Smooth muscle cell (in vitro differentiated cells): ENCODE results near the gene NEU3. TPM values are rescaled to one million over a fixed set of nuclear protein-coding genes. Genes with fewer than 3 reads are reported as not detected.

Source experiments
- DNase-seq: peaks from one replicate; lab custom pipeline; 2025; ENCODE audit not compliant: unreplicated experiment; lab: John Stamatoyannopoulos, UW
- H2AFZ ChIP-seq: fragments of 200-600 bp; sonication (generic); 2 replicates; pipeline ENCODE4 v1.6.0; 2016; ENCODE audit warnings: antibody characterized with exemption, low read depth, mild to moderate bottlenecking
- H3F3A ChIP-seq: fragments of 200-600 bp; sonication (generic); 2 replicates; pipeline ENCODE4 v1.6.0; 2017; ENCODE audit warnings: antibody characterized with exemption, low read depth
- H3K27ac ChIP-seq: fragments of 200-600 bp; sonication (generic); 2 replicates; pipeline ENCODE4 v1.5.1; 2016; ENCODE audit warnings: low read depth, mild to moderate bottlenecking
- H3K27me3 ChIP-seq: fragments of 200-600 bp; sonication (generic); 2 replicates; pipeline ENCODE4 v1.6.1; 2016; ENCODE audit warnings: low read depth, mild to moderate bottlenecking
- H3K36me3 ChIP-seq: fragments of 200-600 bp; sonication (generic); 2 replicates; pipeline ENCODE4 v1.5.1; 2016; ENCODE audit warnings: low read depth
- H3K4me1 ChIP-seq: fragments of 200-600 bp; sonication (generic); 2 replicates; pipeline ENCODE4 v1.5.1; 2016; ENCODE audit warnings: low read depth
- H3K4me2 ChIP-seq: fragments of 200-600 bp; sonication (generic); 2 replicates; pipeline ENCODE4 v1.6.0; 2016; ENCODE audit warnings: mild to moderate bottlenecking
- H3K4me3 ChIP-seq: fragments of 200-600 bp; sonication (generic); 2 replicates; pipeline ENCODE4 v1.5.1; 2016; ENCODE audit warnings: mild to moderate bottlenecking
- H3K79me2 ChIP-seq: fragments of 200-600 bp; sonication (generic); 2 replicates; pipeline ENCODE4 v1.6.0; 2016; ENCODE audit warnings: low read depth, mild to moderate bottlenecking
- H3K9ac ChIP-seq: fragments of 200-600 bp; sonication (generic); 2 replicates; pipeline ENCODE4 v1.6.0; 2016; ENCODE audit warnings: low read depth
- H3K9me3 ChIP-seq: fragments of 200-600 bp; sonication (generic); replicated peaks from 2 replicates; pipeline ENCODE4 v1.5.1; 2016; ENCODE audit warnings: low read depth
- H4K20me1 ChIP-seq: fragments of 200-600 bp; sonication (generic); 2 replicates; pipeline ENCODE4 v1.6.0; 2016; ENCODE audit warnings: low read depth
- WGBS: methylation state at CpG from one replicate; pipeline ENCODE4 v1.1.7; 2016; ENCODE audit warnings: low lambda C conversion rate; 5-methylcytosine and 5-hydroxymethylcytosine counted together
- polyA plus RNA-seq: library from polyadenylated mRNA; unstranded; fragments of >200 nt; fragmentation: Nextera tagmentation; extraction: Ambion mirVana; gene quantifications from 2 replicates; pipeline ENCODE4 v1.2.1, GENCODE V29; 2016
- total RNA-seq: library from RNA; depleted of rRNA; stranded (reverse); fragments of >200 nt; gene quantifications from 2 replicates; pipeline ENCODE4 v1.2.3, GENCODE V29; 2014
- TF ChIP-seq, protein P1 (sequence below): fragments of 200-600 bp; sonication (generic); IDR thresholded peaks from 2 replicates; pipeline ENCODE4 v1.5.1; 2017; ENCODE audit warnings: borderline replicate concordance, mild to moderate bottlenecking, antibody characterized with exemption; ENCODE audit not compliant: insufficient read depth, poor library complexity, severe bottlenecking

NEU3 gene
- total and polyA plus RNA-seq, 2 experiments from 2014 or later = 3.9 to 5.0 TPM

DNA sequence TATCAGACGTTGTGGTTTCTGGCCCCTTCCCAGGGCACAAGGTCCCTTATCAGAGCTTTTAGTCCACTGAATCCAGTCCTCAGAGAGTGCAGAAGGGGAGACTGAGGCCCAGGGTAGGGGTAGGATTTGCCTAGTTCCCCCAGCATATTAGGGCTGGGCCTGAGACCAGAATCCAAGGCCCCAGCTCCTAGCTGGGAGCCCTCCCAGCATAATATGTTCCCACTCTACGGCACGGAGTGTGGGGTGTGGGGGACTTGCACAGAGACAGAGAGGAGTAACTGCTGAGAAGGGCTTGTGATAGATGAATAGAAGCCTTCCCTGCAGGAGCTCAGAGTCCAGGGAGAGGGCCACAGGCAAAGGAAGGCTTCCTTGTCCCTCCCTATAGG lies 43.8 kb downstream of the NEU3 start:
- Histone ChIP-seq H3K27me3 (no peaks in the 10 kb centered on the region), H3K4me2 (no peak overlapping the region), H3K79me2 (no peaks in the 10 kb centered on the region), H3K9ac (no peak overlapping the region), H3F3A (no peaks in the 10 kb centered on the region), H3K36me3 (no peaks in the 10 kb centered on the region), H4K20me1 (no peaks in the 10 kb centered on the region), H2AFZ (no peak overlapping the region), H3K27ac (no peak overlapping the region), H3K4me3 (no peak overlapping the region), H3K9me3 (no peaks in the 10 kb centered on the region), H3K4me1 (no peaks in the 10 kb centered on the region)
- no peak for DNase-seq
- TF ChIP-seq, protein P1, sequence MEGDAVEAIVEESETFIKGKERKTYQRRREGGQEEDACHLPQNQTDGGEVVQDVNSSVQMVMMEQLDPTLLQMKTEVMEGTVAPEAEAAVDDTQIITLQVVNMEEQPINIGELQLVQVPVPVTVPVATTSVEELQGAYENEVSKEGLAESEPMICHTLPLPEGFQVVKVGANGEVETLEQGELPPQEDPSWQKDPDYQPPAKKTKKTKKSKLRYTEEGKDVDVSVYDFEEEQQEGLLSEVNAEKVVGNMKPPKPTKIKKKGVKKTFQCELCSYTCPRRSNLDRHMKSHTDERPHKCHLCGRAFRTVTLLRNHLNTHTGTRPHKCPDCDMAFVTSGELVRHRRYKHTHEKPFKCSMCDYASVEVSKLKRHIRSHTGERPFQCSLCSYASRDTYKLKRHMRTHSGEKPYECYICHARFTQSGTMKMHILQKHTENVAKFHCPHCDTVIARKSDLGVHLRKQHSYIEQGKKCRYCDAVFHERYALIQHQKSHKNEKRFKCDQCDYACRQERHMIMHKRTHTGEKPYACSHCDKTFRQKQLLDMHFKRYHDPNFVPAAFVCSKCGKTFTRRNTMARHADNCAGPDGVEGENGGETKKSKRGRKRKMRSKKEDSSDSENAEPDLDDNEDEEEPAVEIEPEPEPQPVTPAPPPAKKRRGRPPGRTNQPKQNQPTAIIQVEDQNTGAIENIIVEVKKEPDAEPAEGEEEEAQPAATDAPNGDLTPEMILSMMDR = no peak
- WGBS = 89% methylated on average over 3 of the region's 3 CpGs

DNA sequence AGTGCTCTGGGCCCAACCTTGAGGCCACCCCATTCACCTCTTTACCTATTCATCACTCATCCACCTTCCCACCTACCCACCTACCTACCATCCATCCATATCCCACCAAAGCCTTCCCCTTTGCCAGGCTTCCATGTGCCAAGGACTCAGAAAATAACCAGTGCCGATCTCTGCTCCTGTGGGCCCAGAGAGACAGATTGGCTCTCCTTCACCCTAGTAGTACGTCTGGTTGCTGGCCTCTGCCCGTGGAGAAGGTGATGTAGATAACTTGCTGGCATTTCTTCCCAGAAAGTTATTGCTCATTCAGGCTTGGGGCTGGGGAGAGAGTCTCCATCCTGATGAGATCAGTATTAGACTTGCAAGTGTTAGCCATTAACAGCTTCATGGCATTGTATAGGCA lies 45.2 kb downstream of the NEU3 start:
- H3K9ac ChIP-seq = no peak overlapping the region
- no peaks in the 10 kb centered on the region for H3K4me1 ChIP-seq
- TF ChIP-seq, protein P1 = no peak
- no peaks in the 10 kb centered on the region for H3K36me3 ChIP-seq
- no peak overlapping the region for H3K4me2 ChIP-seq
- H3K9me3 ChIP-seq = no peaks in the 10 kb centered on the region
- DNase-seq = no peak
- H3K27ac ChIP-seq = no peak overlapping the region
- 89% methylated on average over 3 of the region's 3 CpGs for WGBS
- H3F3A ChIP-seq = no peaks in the 10 kb centered on the region
- H4K20me1 ChIP-seq = no peaks in the 10 kb centered on the region
- H3K27me3 ChIP-seq = no peaks in the 10 kb centered on the region
- H2AFZ ChIP-seq = no peak overlapping the region
- H3K4me3 ChIP-seq = no peak overlapping the region
- H3K79me2 ChIP-seq = no peaks in the 10 kb centered on the region

DNA sequence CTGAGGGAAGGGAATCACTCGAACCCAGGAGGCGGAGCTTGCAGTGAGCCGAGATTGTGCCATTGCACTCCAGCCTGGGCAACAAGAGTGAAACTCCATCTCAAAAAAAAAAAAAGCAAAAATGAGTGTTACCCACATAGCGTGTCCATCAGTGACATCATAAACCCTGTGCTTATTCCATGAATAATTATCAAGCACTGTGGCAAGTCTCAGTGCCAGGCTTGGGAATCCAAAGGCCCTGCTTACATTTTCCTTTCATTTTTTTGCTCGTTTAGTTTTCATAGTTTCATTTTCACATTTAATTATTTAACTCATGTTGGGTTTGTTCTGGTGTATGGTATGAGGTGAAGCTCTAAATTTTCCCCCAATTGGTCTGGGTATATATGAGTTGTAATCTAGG lies 46.5 kb downstream of the NEU3 start:
- no peak for DNase-seq
- H4K20me1 ChIP-seq = no peaks in the 10 kb centered on the region
- no peak overlapping the region for H3K4me2 ChIP-seq
- H3K36me3 ChIP-seq = no peaks in the 10 kb centered on the region
- no peaks in the 10 kb centered on the region for H3K79me2 ChIP-seq
- TF ChIP-seq, protein P1 = no peak
- no peak overlapping the region for H3K9ac ChIP-seq
- H3K27ac ChIP-seq = no peak overlapping the region
- H2AFZ ChIP-seq = no peak overlapping the region
- H3F3A ChIP-seq = no peaks in the 10 kb centered on the region
- no peaks in the 10 kb centered on the region for H3K9me3 ChIP-seq
- no peaks in the 10 kb centered on the region for H3K4me1 ChIP-seq
- H3K27me3 ChIP-seq = no peaks in the 10 kb centered on the region
- WGBS = 96% methylated on average over 5 of the region's 5 CpGs
- no peak overlapping the region for H3K4me3 ChIP-seq

DNA sequence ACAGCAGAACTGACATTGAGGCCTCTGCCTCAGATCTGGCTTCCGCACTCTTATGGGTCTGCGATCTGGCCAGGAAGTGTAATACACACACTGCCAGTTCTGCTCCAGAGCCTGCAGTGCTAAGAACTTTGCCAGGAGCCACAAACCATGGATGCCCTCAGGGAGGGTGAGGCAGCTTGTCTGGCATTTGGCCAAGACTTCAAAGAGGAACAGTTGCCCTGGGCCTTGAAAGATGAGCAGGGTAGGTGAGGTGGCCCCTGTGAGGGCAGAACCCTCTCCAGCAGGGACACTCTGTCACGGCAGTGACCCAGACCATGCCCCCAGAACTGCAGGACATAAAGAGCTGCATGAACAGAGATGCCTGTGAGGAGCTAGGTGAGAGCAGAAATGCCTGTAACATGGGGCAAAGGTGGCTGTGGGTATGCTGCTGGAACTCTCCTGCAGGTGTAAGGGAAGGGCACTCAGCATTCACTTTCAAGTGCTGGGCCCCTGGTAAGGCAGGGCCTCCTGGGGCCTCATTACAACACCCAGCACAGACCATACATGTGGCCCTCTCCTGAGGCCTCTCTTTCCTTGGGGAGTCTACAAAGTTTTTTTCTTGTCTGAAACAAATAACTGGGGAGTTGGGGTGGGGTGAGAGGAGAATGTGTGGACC lies 47.3 kb downstream of the NEU3 start:
- no peaks in the 10 kb centered on the region for H4K20me1 ChIP-seq
- H3K27ac ChIP-seq = no peak overlapping the region
- H3K36me3 ChIP-seq = no peaks in the 10 kb centered on the region
- H3K4me3 ChIP-seq = no peak overlapping the region
- H3F3A ChIP-seq = no peaks in the 10 kb centered on the region
- no peaks in the 10 kb centered on the region for H3K27me3 ChIP-seq
- 81% methylated on average over 3 of the region's 3 CpGs for WGBS
- H3K9me3 ChIP-seq = no peaks in the 10 kb centered on the region
- no peaks in the 10 kb centered on the region for H3K4me1 ChIP-seq
- no peak overlapping the region for H3K4me2 ChIP-seq
- no peak overlapping the region for H2AFZ ChIP-seq
- TF ChIP-seq, protein P1 = no peak
- no peaks in the 10 kb centered on the region for H3K79me2 ChIP-seq
- H3K9ac ChIP-seq = no peak overlapping the region
- DNase-seq = no peak
